NCI-H1417 treated with DMSO at 0.1 percent for 48 hours (cell line): ENCODE data around the gene PSMG1.
"Not testable (repeated sequence)": the region's sequence is repeated elsewhere in the genome, so short reads cannot be mapped to it uniquely, and the experiment has no call there.

Source experiments
- DNase-seq: peaks from one replicate; lab custom pipeline; 2025; lab: John Stamatoyannopoulos, UW

The PSMG1 gene

DNA sequence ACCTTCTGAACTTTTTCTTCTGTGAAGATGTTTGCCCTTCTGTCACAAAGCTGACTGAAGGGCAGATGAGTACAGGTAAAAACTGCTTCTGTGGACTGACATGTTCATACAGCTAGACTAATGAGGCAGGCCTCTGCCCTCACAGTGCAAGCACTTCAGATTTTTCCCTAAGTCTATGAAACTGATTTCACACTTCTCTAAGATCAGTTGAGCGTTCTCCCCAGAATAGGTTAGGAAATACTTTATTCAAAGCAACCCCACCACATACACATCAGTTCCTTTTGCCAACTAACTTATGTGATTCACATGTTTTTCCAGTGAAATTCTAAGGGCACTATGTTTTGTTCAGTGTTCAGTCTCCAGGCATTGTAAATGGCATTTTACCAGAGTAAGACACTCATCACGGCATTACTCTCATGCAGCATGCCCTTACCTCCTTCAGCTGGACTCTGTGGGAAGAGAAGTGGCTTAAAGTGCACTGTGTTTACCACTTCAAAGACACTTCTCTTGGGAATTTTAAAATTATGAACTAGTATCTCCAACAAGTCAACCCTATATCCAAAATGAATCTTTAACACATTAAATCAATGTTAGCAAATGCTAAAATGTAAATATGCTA lies 5.4 kb upstream of the PSMG1 start:
- DNase-seq: no peak

DNA sequence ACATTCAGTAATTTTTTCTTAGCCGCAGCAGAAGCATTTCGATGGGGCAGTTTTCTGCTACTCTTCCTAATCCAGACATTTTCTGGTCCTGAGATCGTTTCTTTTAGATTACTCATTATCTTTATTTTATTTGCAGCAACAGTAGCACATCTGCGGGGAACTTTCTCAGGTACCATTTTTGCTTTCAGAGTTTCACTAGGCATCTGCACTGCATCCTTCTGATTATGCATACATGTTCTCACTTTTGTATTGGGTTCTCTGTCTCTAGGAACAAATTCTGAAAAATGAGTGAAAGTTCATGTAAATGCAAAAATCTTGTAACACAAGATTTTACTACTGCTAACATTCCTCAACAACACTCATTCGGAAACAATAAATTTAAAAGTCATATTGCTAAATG lies 3.9 kb upstream of the PSMG1 start:
- no peak for DNase-seq

DNA sequence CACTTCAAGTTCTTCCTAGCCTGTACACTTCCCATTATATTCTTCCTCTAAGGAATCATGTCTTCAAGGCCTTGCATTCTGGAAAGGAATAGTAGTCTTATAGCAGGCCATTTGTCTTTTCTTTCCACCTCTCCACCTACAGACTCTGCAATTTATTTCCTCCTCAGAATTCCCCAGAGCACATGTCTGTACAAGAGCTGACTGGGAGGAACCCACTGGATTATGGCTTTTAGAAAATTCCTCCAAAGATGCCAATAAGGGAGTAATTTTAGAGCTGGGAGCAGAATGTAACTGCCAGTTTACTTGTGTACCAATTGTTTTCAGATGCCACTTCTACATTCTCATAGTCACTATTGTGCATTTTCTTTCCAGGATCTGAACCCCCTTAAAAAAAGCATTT lies 3.4 kb upstream of the PSMG1 start:
- no peak for DNase-seq

DNA sequence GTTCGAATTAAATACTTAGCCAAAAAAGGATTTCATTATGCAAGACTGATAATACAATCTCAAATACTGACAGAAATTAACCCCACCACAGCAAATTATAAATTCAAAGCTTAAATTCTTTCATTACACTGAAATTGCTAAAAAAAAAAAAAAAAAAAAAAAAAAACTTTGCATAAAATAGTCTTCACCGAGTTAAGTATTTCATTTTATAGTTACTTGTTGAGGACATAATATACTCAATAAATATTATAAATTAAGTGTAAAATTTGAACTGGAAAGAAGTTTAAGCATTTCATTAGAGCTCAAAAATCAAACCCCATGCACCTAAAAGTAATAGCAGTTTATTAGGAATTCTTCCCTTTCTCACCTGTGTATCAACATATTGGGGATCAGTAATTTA lies 1.9 kb upstream of the PSMG1 start:
- DNase-seq: no peak

DNA sequence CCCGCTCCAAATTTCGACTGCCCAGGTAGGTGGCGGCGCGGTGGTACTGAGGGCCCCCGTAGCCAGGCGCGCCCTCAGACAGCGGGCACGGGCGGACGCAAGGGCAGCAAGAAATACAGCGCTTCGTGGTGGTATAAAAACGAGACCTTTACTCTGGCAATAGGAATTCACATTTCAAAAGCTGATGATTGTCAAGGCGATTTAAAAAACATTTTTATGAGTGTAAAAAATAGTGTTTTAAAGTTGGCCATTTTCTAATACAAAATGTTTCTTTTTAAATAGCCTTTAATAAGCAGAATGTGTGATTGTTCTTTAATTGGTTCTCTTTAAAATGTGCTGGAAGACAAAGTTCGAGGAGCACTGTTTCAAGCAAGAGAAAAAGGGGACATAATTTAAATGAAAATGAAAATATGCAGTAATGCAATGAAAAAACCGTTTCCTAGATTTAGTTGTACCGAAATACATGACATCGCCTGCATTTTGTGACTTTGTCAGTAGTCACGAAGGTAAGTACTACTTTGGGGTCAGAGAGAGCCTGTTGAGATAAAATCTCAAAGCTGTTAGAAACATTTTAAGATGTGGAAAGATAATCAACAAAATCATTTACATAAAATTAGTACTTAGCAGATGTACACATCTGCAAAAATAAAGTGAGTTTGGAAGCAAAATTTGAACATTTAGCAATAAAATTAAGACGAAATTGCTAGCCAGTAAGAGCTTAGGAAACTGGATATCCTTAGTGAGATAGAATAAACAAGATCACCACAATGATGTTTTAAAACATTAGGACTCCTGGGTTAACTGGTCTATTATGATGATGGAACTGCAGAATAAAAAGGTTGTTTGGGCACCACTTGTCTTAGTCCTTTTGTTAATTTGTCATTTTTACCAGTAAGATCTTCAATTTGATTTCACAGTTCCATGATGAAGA lies 1.1 kb upstream of the PSMG1 start:
- no peak for DNase-seq

DNA sequence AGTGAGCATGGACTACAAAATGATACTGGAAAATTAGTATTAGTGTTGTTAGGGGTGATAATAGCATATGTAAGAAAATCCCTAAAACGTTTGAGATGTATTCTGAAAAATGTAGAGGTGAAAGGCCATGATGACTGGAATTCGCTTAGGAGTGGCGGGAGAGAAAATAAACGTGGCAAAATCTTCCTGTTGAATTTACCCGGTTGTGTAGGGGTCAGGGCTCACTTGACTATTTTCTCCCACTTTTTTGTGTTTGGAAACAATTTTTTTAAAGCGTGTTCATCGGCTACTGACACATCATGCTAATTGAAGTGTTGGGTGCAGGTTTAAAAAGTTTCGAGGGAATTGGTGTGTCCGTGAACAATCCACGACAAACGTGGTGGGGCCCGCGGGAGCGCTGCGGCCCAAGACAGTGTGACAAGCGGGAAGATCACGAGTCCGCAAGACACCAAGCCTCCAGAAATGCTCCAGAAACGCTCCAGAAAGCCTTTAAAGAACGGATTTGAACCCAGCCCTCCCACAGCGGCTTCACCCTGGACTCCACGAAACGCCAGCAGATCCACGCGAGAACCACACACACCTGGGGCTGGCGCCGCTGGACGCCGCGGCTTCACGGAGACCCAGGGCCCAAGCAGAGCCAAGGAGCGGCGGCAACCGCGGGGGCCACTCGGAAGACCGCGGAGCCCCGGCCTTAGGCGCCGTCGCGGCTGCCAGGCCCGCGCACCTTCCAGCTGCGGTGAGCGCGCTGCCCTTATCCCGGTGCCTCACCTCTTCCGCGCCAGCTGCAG lies 573 bp downstream of the PSMG1 start:
- no peak for DNase-seq

DNA sequence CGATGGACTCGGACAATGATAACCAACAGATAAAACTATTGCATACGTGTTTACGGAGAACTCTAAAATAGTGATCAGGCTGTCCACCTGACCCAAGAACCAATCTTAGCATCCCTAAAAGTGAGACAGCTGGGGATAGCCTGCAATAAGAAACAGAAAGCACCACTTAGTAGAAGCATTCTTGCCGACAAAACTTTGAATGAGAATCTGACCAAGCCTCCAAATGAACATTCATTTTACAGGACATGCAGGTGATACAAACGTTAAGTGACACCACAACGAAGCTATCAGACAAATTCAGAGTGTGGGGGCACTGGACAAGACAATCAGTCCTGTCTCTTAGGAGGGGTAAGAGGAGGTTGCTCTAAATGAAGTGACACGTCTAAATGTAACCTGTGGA lies 1.2 kb downstream of the PSMG1 start:
- DNase-seq: no peak

DNA sequence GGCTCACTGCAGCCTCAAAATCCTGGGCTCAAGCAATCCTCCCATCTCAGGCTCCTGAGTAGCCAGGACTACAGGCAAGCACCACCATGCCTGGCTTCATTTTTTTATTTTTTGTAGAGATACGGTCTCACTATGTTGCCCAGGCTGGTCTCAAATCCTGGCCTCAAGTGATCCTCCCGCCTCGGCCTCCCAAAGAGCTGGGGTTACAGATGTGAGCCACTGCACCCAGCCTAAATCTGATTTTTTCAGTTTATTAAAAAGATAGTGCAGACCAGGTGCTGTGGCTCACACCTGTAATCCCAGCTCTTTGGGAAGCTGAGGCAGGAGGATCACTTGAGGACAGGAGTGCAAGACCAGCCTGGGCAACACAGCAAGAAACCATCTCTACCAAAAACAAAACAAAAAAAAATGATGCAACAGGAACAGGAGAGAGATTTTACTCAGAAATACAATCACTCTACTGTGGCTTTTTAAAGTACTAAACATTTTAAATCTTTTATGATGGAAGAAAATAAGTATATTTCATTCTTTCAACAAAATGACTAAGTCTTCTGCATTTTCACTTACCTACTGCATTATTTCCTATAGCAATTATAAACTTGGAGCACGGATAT lies 1.9 kb downstream of the PSMG1 start:
- DNase-seq: no peak

DNA sequence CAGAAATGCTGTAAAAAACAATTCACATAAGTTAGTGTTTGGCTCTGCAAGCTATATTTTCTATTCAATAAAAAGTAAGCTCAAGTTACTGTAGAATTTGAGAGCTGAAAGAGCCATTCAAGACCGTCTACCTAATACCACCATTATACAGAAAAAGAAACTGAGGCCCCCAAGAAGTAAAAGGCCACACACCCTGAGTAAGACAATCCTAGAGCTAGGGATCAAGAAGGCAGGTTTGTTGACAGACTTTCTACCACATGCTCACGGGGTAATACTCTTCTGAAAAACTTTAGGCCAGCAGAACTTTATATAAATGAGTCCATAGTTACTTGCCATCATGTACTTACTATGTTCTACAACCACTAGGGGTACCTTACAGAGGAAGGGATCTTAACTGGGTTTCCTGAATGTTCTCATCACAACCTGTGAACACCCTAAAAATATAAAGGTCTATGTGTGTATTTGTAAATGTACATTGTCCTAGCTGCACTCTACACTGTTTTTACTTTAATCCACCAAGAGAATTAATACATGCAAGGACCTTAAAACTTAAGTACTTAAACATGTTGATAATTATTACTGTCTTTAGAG lies 2.7 kb downstream of the PSMG1 start:
- DNase-seq: no peak

DNA sequence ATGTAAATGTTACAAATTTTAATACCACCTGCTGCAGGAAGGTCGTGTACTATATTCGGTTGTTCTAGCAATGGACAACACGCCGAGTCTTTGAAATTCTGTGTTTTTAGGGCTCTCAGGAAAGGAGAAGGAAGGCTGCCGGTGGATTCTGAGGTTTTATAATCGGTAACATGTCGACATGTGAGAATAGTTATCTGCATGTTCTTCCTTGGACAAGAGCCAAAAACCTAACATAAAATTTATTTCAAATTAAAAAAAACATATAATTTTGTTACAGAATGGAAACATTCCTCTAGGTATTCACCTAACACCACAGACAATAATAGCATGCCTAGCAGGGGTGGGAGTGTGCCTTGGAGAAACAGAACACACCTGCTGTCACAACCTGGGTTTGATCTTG lies 4.8 kb downstream of the PSMG1 start:
- no peak for DNase-seq

DNA sequence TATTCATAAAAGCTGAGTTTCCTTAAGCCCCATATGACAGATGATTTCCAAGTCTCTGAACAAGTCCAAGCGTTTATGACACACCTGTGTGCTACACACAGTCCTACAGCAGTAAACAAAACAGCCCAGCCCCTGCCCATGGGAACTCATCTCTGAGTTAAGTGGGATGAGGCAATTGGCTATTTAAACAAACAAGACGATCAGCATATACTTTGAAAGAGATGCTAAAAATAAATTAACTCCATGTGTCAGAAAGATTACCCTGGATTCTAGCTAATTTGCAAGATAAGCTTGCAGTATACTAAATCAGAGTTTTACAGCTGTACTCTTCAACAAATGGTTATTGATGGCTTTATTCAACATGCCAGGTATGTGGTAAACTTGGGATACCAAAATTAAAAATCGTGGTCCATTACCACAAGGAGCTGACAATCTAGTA lies 7.0 kb downstream of the PSMG1 start:
- no peak for DNase-seq

DNA sequence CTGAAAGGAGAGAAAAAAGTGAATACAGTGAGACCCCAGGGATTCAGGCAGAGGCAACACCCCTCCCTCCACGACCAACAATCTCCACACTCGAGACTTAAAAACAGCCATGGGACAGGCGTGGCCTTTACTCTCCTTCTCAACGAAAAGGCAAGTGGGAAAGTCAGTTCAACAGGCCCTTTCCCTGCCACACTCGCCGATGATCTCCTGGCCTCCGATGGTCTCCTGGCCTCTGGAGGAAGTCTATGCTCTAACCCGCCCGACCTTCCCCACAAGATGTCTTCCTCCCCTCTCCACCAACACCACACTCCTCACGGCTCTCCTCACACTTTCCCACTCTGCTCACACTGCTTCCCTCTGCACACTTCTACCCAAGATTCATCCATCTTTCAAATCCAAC lies 7.6 kb downstream of the PSMG1 start:
- no peak for DNase-seq

DNA sequence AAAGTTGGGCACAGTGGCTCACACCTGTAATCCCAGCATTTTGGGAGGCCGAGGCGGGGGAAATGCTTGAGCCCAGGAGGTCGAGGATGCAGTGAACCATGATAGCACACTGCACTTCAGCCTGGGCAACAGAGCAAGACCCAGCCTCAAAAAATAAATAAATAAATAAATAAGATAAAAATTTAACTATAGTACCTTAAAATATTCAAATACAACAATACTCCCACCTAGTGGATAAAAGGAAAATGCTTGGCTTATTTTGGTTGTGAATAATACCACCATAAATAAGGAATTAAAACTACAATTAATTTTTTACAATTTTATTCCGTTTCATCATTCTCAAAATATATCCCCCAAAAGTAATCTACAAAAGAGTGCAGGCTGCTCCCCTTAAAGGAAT lies 8.1 kb downstream of the PSMG1 start:
- no peak for DNase-seq

DNA sequence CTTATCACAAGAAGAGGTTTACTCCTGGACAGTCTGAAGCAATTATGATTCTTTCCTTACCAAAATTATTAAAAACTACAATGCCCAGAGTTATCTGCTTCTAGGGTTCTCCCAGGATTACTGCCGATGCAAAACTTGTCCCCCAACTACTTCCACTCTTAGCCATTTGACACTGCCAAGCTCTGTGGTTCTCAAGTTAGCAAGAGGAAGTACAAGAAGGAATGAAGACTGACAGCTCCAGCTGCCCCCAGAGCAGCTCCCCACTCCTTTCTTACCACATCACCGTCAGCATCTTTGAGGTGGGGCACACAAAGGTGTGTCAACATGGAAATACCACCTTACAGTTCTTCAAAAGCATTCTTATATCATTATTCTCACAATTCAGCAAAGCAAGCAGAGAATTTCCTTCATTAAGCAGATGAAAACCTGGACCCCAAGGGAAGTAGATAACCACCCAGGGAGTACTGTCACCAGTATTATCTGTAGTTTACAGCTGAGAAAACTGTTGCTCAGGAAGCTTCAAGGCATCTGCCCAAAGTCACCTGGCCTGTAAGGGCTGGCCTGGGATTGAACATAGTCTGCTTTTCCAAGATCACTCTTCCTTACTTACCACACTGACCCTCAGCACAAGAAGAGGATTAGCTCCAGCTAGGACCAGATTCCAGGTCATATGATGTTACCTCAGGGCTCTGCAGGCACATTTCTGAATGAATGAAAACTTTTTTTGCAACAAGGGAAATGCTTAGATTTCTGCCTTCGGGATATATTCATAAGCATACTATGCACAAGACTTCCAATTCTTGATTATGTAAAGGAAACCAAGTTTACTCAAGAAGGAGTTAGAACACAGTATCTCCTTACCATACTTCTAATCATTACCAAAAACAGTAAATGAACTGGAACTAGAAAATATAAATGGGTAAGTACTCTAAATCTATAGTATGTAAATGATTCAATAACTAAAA lies 9.3 kb downstream of the PSMG1 start:
- no peak for DNase-seq

DNA sequence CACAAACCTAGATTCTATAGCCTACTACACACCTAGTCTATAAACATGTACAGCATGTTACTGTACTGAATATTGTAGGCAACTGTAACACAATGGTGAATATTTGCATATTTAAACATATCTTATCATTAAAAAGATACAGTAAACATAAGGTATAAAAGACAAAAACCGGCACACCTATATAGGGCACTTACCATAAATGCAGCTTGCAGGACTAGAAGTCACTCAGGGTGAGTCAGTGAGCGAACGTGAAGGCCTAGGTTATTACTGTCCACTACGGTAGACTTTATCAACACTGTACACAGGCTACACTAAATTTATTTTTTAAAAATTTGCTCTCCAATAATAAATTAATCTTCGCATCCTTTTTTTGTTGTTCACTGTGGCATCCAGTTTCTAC lies 13.3 kb downstream of the PSMG1 start:
- no peak for DNase-seq

DNA sequence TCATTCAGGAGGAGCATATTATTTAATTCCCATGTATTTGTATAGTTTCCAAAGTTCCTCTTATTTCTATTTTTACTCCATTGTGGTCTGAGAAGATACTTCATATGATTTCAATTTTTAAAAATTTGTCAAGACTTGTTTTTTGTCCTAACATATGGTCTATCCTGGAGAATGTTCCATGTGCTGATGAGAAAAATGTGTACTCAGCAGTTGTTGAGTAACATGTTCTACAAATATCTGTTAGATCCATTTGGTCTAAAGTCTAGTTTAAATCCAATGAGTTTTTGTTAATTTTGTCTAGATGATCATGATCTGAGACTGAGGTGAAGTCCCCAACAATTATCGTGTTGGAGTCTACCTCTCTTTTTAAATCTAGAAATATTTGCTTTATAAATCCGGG lies 14.5 kb downstream of the PSMG1 start:
- DNase-seq: no peak

DNA sequence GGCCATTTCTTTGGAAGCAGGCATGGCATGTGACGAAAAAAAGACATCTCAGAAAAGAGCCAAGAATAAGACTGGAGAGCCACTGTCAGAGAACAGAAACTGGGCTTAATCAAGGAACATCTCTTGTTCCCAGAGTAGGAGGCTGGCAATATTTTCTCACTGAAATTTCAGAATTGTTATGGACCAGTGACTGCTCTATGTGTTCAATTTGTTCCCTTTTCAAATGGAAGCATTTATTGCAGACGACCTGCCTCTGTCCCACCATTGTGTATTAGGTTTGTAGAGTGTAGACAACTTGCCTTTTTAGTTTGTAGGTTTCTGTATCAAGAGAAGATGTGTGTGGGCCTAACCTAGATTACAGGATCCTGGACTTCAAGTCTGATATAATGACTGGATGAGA lies 18.7 kb downstream of the PSMG1 start:
- no peak for DNase-seq

DNA sequence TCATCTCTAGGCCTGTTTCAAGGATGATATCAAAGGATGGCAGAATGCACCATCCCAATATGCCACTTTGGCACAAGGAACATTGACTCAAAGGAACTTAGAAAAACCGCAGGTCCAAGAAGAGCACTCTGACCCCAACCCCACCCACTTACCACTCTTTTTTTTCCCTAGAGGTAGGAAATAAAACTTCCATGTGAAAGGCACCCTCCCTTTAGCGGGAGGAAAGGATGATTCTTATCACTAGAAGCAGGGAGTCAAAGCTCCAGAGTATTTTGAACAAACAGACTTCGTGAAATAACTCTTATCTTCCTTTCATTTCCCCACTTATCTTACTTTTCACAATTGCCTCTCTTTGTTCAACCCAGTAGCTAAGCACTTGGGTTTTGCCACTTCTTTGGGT lies 22.2 kb downstream of the PSMG1 start:
- no peak for DNase-seq

DNA sequence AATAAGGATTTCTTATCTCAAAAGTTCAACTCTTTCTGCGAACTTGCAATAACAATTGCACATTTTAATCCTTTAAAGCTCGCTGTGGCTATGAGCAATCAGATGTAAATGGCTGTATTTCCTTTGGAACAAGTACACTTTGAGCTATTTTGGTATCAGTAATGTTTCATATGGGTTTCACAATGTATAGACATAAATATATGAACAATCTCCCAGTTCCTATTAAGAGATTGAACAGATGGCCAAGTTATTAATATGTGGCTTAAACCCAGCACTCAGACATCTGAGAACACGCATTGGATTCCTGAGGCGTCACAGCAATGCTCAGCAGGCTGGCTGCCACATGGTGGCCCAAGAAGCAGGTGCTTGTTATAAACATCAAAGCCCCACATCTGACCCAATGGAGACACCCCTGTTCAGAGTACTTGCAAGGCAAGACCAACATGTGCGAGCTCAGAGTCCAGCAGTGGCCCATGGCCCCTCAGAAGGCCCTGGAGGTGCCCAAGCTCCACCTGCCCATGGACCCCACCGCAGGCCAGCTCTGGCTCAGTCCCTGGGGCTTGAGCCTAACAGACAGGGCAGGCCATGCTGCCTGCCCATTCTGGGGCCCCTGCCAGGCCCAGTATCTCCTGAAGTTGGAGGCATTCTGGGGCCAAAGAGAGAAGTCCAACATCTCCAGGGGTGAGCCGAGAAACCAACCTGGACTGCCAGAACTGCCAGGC lies 23.7 kb downstream of the PSMG1 start:
- DNase-seq: no peak

DNA sequence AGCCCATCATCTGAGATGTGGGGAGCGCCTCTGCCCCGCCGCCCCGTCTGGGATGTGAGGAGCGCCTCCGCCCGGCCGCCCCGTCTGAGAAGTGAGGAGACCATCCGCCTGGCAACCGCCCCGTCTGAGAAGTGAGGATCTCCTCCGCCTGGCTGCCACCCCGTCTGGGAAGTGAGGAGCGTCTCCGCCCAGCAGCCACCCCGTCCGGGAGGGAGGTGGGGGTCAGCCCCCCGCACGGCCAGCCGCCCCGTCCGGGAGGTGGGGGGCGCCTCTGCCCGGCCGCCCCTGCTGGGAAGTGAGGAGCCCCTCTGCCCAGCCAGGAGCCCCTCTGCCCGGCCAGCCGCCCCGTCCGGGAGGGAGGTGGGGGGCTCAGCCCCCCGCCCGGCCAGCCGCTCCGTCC lies 26.0 kb downstream of the PSMG1 start:
- not testable (repeated sequence) for DNase-seq
